HCT116 (cell line): ENCODE data around the gene KMT2C. TPM values are rescaled to one million over a fixed set of nuclear protein-coding genes. Genes with fewer than 3 reads are reported as not detected.

Source experiments
- ATAC-seq: fragments of 200-7000 bp; cut with Tn5 transposase; 2 replicates; pipeline ENCODE4 v1.9.1; 2020; ENCODE audit warnings: mild to moderate bottlenecking, moderate library complexity
- BruUV-seq: library from RNA; stranded (reverse); fragments of 400-500 nt; replicated peaks from 2 replicates; lab custom pipeline; 2021; lab: Mats Ljungman, UMichigan
- CTCF ChIA-PET: fragments of 300-600 bp; sonication (Branson Sonifier 250); formaldehyde crosslinking; loops from one replicate; lab custom pipeline; 2021; ENCODE audit warnings: antibody characterized with exemption; lab: Charles Lee
- POLR2A ChIA-PET: fragments of 300-600, 350-600 bp; sonication (Branson Sonifier 250); formaldehyde crosslinking; loops from one replicate; lab custom pipeline; 2021; ENCODE audit warnings: antibody characterized with exemption; lab: Charles Lee
- RAD21 ChIA-PET, 2 experiments: fragments of 300-600 bp; sonication (Branson Sonifier 250); formaldehyde crosslinking; loops; one replicate each; lab custom pipeline; 2023; ENCODE audit warnings: low total read pairs in 2 of 2; ENCODE audit not compliant: uncharacterized antibody in 2 of 2, unreplicated experiment in 2 of 2, low non-redundant PET in 1 of 2; lab: Charles Lee
- DNase-seq: peaks from one replicate; pipeline ENCODE4 v3.0.0-alpha.2; 2010; ENCODE audit warnings: low read depth, low spot score
- H2AFZ ChIP-seq: fragments of 200-600 bp; shearing (Covaris generic), sonication (generic); 2 replicates; pipeline ENCODE4 v1.6.1; 2017; ENCODE audit warnings: low read depth, mixed run types, mixed read lengths, antibody characterized with exemption, low read length; ENCODE audit not compliant: poor library complexity, severe bottlenecking
- H3K27ac ChIP-seq: 2 replicates; pipeline ENCODE4 v1.5.1; 2012; ENCODE audit warnings: low read depth, low read length
- H3K27me3 ChIP-seq: fragments of 200-600 bp; sonication (generic); 2 replicates; pipeline ENCODE4 v1.6.1; 2016; ENCODE audit warnings: mixed run types, low read length, mixed read lengths; ENCODE audit not compliant: insufficient read depth
- H3K36me3 ChIP-seq, 2 experiments: fragments of 200-500 bp in 1 of 2; fragments of 200-600 bp in 1 of 2; sonication (Bioruptor generic) in 1 of 2; sonication (generic) in 1 of 2; 2 replicates each; pipeline versions ENCODE4 v1.5.1 to v1.6.1; 2014 to 2016; ENCODE audit warnings: low read length in 2 of 2, inconsistent platforms in 1 of 2, mixed read lengths in 1 of 2, mixed run types in 1 of 2; ENCODE audit not compliant: insufficient read depth in 2 of 2, control insufficient read depth in 1 of 2
- H3K4me1 ChIP-seq, 2 experiments: fragments of 200-600 bp in 1 of 2; sonication (generic) in 1 of 2; 2 replicates each; pipeline versions ENCODE4 v1.5.1 to v1.6.1; 2012 to 2017; ENCODE audit warnings: low read length in 2 of 2, inconsistent platforms in 1 of 2, mild to moderate bottlenecking in 1 of 2, mixed read lengths in 1 of 2, mixed run types in 1 of 2, moderate library complexity in 1 of 2; ENCODE audit not compliant: insufficient read depth in 2 of 2, control insufficient read depth in 1 of 2
- H3K4me2 ChIP-seq: fragments of 200-600 bp; sonication (generic); 2 replicates; pipeline ENCODE4 v1.6.1; 2017; ENCODE audit warnings: mixed run types, low read length, mixed read lengths
- H3K4me3 ChIP-seq, 2 experiments: fragments of 200-600 bp in 1 of 2; sonication (generic) in 1 of 2; replicated peaks in 1 of 2; 2 replicates each; pipeline ENCODE4 v1.5.1; 2011 to 2016; ENCODE audit warnings: low read length in 2 of 2, control low read depth in 1 of 2, low read depth in 1 of 2, mild to moderate bottlenecking in 1 of 2, mixed read lengths in 1 of 2, mixed run types in 1 of 2
- H3K79me2 ChIP-seq: fragments of 200-600 bp; sonication (generic); 2 replicates; pipeline ENCODE4 v1.6.1; 2017; ENCODE audit warnings: mild to moderate bottlenecking, mixed run types, low read length, moderate library complexity, mixed read lengths; ENCODE audit not compliant: insufficient read depth
- H3K9ac ChIP-seq: fragments of 200-600 bp; sonication (generic); 2 replicates; pipeline ENCODE4 v1.6.1; 2016; ENCODE audit warnings: low read length, mixed read lengths
- H3K9me2 ChIP-seq: fragments of 200-600 bp; sonication (generic), shearing (Covaris generic); 2 replicates; pipeline ENCODE4 v1.6.1; 2017; ENCODE audit warnings: mixed run types, mild to moderate bottlenecking, moderate library complexity; ENCODE audit not compliant: insufficient read depth
- H3K9me3 ChIP-seq, 2 experiments: fragments of 200-500 bp in 1 of 2; fragments of 200-600 bp in 1 of 2; sonication (Bioruptor generic) in 1 of 2; sonication (generic) in 1 of 2; 2 replicates each; pipeline ENCODE4 v1.6.1; 2014 to 2017; ENCODE audit warnings: low read length in 2 of 2, mixed read lengths in 2 of 2, inconsistent platforms in 1 of 2, low read depth in 1 of 2, mild to moderate bottlenecking in 1 of 2, mixed run types in 1 of 2, moderate library complexity in 1 of 2; ENCODE audit not compliant: control insufficient read depth in 1 of 2, insufficient read depth in 1 of 2
- H4K20me1 ChIP-seq: fragments of 200-600 bp; sonication (generic), shearing (Covaris generic); 2 replicates; pipeline ENCODE4 v1.6.1; 2017; ENCODE audit warnings: mixed run types, mild to moderate bottlenecking, moderate library complexity; ENCODE audit not compliant: insufficient read depth
- EGR1 ChIP-seq: IDR thresholded peaks from 2 replicates; pipeline ENCODE4 v1.6.1; 2012; ENCODE audit warnings: low read depth
- ELF1 ChIP-seq: IDR thresholded peaks from 2 replicates; pipeline ENCODE4 v1.6.1; 2012; ENCODE audit warnings: low read depth, borderline replicate concordance
- EZH2 ChIP-seq: fragments of 200-600 bp; sonication (generic); IDR thresholded peaks from 2 replicates; pipeline ENCODE4 v1.6.1; 2017; ENCODE audit warnings: antibody characterized with exemption, mixed run types
- FOSL1 ChIP-seq: IDR thresholded peaks from 2 replicates; pipeline ENCODE4 v1.6.1; 2012; ENCODE audit warnings: low read depth
- JUND ChIP-seq: IDR thresholded peaks from 2 replicates; pipeline ENCODE4 v1.6.1; 2012
- RAD21 ChIP-seq: IDR thresholded peaks from 2 replicates; pipeline ENCODE4 v1.6.1; 2012; ENCODE audit warnings: low read depth, mild to moderate bottlenecking
- SIN3A ChIP-seq: IDR thresholded peaks from 2 replicates; pipeline ENCODE4 v1.6.1; 2012; ENCODE audit warnings: low read depth
- TCF7L2 ChIP-seq: IDR thresholded peaks from 2 replicates; pipeline ENCODE4 v1.7.0; 2011; ENCODE audit warnings: borderline replicate concordance, inconsistent platforms; ENCODE audit not compliant: insufficient read depth, insufficient read length; ENCODE audit errors: extremely low read depth
- ZFX ChIP-seq: fragments of 450-650 bp; IDR thresholded peaks from 2 replicates; pipeline ENCODE4 v1.6.1; 2017
- ZNF274 ChIP-seq: fragments of 200-500 bp; sonication (Bioruptor generic); IDR thresholded peaks from 2 replicates; pipeline ENCODE4 v1.6.1; 2014; ENCODE audit warnings: mild to moderate bottlenecking, low read depth, low read length, inconsistent platforms
- intact Hi-C: fragments of 100-400 bp; cut with micrococcal nuclease; formaldehyde crosslinking; loops from 2 replicates; pipeline ENCODE4 v1.10.0; 2022
- total RNA-seq: library from RNA; stranded (reverse); gene quantifications from one replicate; pipeline ENCODE4 v1.2.1, GENCODE V29; 2021; ENCODE audit not compliant: unreplicated experiment
- TF ChIP-seq, protein P1 (sequence below): IDR thresholded peaks from 2 replicates; pipeline ENCODE4 v1.6.1; 2012
- TF ChIP-seq, protein P2 (sequence below): IDR thresholded peaks from 2 replicates; pipeline ENCODE4 v1.6.1; 2012

Gene KMT2C
- total RNA-seq, 1 experiment from 2014 or later: 22.9 TPM

DNA sequence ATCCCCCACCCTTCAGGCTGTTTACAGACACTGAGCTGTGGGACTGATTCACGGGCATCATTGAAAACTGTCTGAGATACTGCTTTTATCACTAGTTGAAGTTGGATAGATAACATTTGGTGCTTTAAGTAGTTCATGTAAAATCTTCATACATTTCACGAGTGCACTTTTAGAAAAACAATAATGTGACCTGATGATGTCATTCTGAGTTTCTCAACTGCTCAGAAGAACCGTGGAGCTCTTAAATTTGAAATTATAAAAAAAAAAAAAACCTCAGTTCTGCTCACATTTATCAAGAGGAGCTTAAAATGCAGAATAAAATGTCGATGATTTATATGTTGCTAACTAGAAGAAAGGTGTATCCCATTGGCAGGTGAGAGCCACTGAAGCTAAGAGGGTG is 328.8 kb downstream of the KMT2C start:
- POLR2A ChIA-PET: no interaction called here

DNA sequence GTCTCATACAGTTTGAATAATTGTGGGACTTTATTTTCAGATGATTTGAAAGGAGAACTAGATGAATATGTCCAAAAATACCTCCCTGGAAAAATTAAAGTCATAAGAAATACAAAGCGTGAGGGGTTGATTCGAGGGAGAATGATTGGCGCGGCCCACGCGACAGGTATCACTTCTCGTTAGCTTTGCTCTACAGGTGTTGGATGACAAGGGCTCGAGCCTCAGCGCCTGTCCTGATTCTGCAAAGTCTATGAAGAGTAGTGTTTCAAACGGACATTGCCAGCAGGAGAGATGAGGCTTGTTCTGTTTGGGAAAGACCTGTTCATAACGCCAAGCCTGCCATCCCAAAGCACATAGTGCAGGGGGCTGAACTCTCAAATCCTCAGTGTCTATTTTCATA is 330.6 kb downstream of the KMT2C start:
- Histone ChIP-seq H3K4me3 (no peak overlapping the region), H3K36me3 (peaks cover 0 to 4% of the 10 kb centered on the region in 2 experiments; a peak in 1 of 4 replicates), H3K9ac (no peak overlapping the region), H4K20me1 (no peaks in the 10 kb centered on the region), H3K4me1 (no peaks in the 10 kb centered on the region), H3K27me3 (no peaks in the 10 kb centered on the region), H3K9me3 (no peaks in the 10 kb centered on the region), H3K27ac (no peak overlapping the region), H3K79me2 (no peaks in the 10 kb centered on the region), H3K9me2 (no peaks in the 10 kb centered on the region), H3K4me2 (no peak overlapping the region), H2AFZ (no peak overlapping the region)
- ChIA-PET POLR2A (no interaction called here), CTCF (no interaction called here), RAD21 (no interaction called here)
- no TSS peak for BruUV-seq
- DNase-seq: no peak
- TF ChIP-seq RAD21: no peak
- no peak for TF ChIP-seq TCF7L2
- no peak for TF ChIP-seq ELF1
- no peak for TF ChIP-seq SIN3A
- TF ChIP-seq, protein P1, sequence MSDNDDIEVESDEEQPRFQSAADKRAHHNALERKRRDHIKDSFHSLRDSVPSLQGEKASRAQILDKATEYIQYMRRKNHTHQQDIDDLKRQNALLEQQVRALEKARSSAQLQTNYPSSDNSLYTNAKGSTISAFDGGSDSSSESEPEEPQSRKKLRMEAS: no peak
- TF ChIP-seq EGR1: no peak
- intact Hi-C loops: no loop called here
- no peak for ATAC-seq

More for the DNA sequence above, 328.8 kb downstream of the KMT2C start:
- no TSS peak for BruUV-seq
- no peak for ATAC-seq
- H3K4me3 ChIP-seq: no peak overlapping the region
- H4K20me1 ChIP-seq: no peaks in the 10 kb centered on the region
- no peak overlapping the region for H3K27ac ChIP-seq
- ChIA-PET RAD21 (no interaction called here), CTCF (no interaction called here)
- no peak overlapping the region for H3K4me2 ChIP-seq
- no peaks in the 10 kb centered on the region for H3K9me2 ChIP-seq
- H3K79me2 ChIP-seq: no peaks in the 10 kb centered on the region
- no peaks in the 10 kb centered on the region for H3K27me3 ChIP-seq
- no peak overlapping the region for H2AFZ ChIP-seq
- no peaks in the 10 kb centered on the region for H3K9me3 ChIP-seq
- intact Hi-C loops: no loop called here
- peaks cover 0 to 9% of the 10 kb centered on the region in 2 experiments; a peak in 1 of 4 replicates for H3K36me3 ChIP-seq
- DNase-seq: no peak
- no peaks in the 10 kb centered on the region for H3K4me1 ChIP-seq
- H3K9ac ChIP-seq: no peak overlapping the region
- TF ChIP-seq EZH2 (no peak), ZFX (no peak), JUND (no peak), EGR1 (no peak), TCF7L2 (no peak), SIN3A (no peak), ZNF274 (no peak), FOSL1 (no peak)
- TF ChIP-seq, protein P2, sequence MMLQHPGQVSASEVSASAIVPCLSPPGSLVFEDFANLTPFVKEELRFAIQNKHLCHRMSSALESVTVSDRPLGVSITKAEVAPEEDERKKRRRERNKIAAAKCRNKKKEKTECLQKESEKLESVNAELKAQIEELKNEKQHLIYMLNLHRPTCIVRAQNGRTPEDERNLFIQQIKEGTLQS: no peak
